GM18498 (cell line): Measurements from ENCODE around the gene TBC1D17.

ENCODE experiments used
- ATAC-seq: cut with Tn5 transposase; IDR thresholded peaks from one replicate; pipeline ENCODE4 v1.9.1; 2021; ENCODE audit warnings: mild to moderate bottlenecking, moderate library complexity; ENCODE audit not compliant: unreplicated experiment

Gene TBC1D17

GRCh38 chr19:49875177-49875576 lies 2.3 kb upstream of the TBC1D17 start:
- ATAC-seq: no peak

DNA sequence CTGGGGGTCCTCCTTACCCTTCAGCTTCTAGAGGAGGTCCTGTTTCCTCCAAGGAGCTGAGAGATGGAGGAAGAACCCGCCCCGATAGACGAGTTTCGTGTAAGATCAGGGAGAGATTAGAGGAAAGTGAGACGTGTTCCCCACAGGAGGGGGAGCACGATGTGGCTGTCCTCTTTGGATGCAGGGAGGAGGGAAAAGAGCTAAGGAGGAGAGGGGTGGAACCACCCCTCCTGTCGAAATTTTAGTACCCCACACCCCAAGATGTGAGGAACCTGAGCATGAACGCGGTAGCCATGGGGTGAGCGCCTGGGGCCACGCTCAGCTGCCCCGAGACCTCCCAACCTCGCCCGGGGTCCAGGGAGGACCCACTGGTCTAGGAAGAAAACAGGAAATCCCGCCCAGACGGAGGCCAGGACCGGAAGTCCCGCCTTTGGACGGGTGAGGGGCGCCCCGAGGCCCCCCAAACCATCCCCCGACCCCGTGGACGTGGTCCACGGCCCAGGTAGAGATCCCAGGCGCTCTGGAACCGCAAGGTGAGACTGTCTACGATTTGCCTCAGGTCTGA lies 1.6 kb upstream of the TBC1D17 start:
- ATAC-seq: no peak

GRCh38 chr19:49876422-49877019 lies 981 bp upstream of the TBC1D17 start:
- peak; percentile 46 for ATAC-seq

GRCh38 chr19:49877879-49878743 lies 609 bp downstream of the TBC1D17 start:
- peak; percentile 50 for ATAC-seq

- no peak for ATAC-seq
Measured at GRCh38 chr19:49878744-49879070, 1.2 kb downstream of the TBC1D17 start.

- no peak for ATAC-seq
Measured at GRCh38 chr19:49879243-49879963, 1.9 kb downstream of the TBC1D17 start.

DNA sequence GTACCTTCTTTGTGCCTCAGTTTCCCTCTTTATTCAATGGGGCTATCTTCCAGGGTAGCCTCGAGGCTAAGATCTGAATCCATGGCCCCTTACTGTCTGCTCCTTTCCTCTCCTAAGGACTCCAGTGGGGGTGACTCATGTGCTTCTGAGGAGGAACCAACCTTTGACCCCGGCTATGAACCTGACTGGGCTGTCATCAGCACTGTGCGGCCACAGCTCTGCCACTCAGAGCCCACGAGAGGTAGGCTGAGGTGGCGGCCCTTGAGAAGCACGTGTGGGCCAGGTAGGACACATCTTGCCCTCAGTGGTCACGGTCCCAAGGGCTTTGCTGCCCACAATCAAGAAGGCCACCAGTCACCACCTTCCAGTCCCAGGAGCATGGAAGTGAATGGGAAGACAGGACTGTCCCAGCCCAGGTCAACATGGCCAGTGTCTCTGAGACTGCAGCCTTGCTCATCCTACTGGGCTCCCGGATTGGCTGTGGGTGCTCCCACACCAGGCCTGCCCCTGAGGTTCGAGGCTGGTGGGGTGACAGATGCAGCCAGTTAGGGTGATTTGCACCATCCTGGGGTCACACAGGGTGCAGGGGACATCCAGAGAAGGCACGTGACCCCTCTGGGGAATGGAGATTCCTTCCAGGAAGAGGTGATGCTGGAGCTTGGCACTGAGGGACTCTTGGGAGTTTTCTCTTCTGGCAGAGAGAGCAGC lies 2.8 kb downstream of the TBC1D17 start:
- ATAC-seq: no peak

DNA sequence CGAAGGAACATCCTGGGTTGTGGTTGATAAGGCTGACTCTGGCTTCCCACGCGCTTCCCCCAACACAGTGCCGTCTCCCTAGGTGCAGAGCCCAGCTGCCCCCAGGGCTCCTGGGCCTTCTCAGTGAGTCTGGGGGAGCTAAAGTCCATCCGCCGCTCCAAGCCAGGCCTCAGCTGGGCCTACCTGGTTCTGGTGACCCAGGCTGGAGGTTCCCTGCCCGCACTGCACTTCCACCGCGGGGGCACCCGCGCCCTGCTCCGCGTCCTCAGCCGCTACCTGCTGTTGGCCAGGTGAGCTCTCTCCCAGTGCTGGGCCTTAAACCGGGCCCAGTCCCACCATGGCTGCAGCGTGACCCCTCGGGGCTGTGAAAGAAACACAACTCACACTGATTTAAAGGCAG lies 3.7 kb downstream of the TBC1D17 start:
- no peak for ATAC-seq

- ATAC-seq: no peak
Measured at GRCh38 chr19:49881672-49882394, 4.3 kb downstream of the TBC1D17 start.

DNA sequence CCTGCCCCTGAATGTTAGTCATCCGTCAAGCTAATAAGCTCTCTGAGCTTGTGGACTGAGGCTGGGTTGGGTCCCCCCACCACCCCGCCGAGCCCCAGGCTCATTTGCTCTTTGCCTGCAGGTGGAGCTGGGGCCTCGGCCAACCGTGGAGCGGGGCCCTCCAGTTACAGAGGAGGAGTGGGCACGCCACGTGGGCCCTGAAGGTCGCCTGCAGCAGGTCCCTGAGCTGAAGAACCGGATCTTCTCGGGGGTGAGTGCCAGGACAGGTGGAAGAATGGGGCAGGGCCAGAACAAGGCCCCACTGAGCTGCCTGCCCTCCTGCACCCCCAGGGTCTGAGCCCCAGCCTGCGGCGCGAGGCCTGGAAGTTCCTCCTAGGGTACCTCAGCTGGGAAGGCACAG lies 5.1 kb downstream of the TBC1D17 start:
- ATAC-seq: no peak

DNA sequence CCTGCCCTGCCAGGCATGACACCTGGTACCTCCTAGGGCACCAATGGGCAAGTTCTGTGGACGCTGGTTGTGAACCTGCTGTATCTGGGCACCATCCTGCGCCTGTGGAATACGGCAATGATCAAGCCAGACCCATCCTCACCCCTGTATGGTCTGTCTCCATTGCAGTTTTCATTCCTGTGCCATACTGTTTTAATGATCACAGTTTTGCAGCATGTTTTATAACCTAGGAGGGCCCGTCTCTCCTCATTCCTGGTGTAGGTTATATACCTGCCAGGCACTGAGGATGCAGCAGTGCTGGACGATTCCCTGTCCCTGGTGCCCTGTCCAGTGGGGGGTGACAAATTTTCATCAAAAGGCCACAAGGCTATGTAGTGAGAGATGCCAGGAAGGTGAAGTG lies 5.6 kb downstream of the TBC1D17 start:
- no peak for ATAC-seq

- ATAC-seq: no peak
Measured at GRCh38 chr19:49884109-49884508, 6.6 kb downstream of the TBC1D17 start.

DNA sequence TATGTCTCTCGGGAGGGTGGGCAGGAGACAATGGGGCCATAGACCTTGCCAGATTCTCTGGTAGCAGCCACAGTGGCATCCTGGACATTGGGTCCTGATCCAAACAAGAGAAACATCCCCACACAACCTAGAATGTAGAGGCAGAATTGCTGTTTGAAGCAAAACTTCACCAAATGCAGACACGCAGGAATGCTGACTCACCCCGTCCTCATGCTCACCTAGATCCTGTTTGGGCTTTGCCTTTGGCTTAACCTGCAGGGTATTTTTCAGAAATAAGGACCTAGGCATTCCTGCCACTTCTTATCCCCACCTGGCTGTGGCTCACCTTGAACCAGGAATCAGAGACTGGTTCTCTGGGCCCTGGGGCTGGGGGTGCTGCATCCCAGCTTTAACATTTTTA lies 7.3 kb downstream of the TBC1D17 start:
- ATAC-seq: no peak

- ATAC-seq: no peak
Measured at GRCh38 chr19:49887037-49887664, 9.6 kb downstream of the TBC1D17 start.

DNA sequence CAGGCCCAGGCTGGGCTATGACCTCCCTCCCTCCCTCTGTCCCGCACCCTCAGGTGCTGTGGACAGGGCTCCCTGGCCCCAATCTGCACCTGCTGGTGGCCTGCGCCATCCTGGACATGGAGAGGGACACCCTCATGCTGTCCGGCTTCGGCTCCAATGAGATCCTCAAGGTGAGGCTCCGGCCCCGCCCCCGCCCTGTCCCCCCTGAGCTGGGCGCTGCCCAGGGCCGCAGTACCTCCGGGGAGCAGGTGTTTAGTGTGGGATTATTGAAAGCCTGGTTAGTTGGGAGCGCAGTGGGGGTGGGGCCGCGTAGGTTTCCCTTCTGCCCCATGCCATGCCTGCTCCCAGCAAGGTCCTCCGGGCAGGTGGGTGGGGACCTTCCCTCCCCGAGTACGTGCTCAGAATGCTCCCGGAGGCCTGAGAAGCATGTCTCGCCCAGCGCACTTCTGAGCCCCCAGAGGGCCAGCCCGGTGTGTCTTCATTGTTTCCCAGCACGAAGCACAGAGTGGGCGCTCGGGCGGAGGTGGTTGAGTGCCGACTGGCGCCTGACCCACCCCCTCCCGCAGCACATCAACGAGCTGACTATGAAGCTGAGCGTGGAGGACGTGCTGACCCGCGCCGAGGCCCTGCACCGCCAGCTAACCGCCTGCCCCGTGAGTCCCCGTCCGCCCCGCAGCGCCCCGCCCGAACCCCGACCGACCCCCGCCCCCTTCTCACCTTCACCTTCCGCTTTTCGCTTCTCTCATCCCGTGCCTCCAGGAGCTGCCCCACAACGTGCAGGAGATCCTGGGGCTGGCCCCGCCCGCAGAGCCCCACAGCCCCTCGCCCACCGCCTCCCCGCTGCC lies 10.4 kb downstream of the TBC1D17 start:
- ATAC-seq: no peak

GRCh38 chr19:49888510-49888824 lies 11.0 kb downstream of the TBC1D17 start:
- ATAC-seq: no peak

GRCh38 chr19:49889038-49889686 lies 11.7 kb downstream of the TBC1D17 start:
- no peak for ATAC-seq

GRCh38 chr19:49889687-49890348 lies 12.3 kb downstream of the TBC1D17 start:
- ATAC-seq: no peak
